ENCODE results near the gene ATP6V0B.

DNA sequence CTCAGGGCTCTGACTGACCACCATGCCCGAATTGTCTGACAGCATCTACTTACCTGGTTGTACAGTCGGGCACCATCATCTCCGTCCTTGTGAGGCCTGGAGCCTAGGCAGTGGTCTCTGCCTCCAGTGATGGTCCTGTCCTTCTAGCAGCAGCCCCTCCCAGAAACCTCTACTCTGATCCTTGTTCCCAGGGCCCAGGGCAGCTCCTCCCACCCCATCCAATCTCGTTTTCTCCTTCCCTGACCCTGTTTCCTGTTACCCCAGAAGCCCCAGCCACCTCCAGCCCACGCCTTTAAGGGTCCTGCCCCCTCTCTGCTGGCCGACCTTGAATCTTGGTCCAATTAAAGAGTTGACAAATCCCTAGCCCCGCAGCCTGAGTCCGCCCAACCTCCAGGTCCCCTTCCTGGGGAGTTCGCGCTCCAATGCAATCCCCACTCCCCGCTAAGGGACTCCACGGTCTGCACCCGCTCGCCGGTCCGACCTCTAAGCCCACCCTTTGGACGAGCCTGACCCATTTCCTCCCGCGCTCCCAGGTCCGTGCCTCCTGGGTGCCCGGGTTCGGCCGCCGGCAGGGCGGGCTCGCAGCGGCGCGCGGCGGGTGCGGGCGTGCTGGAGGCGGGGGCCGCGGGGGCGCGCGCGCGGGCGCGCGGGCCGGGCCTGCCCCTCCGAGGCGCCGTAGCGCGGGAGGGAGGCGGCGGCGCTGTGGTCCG lies 3.9 kb downstream of the ATP6V0B start, which contains the start of gene B4GALT2:
- TF ChIP-seq, protein P1, sequence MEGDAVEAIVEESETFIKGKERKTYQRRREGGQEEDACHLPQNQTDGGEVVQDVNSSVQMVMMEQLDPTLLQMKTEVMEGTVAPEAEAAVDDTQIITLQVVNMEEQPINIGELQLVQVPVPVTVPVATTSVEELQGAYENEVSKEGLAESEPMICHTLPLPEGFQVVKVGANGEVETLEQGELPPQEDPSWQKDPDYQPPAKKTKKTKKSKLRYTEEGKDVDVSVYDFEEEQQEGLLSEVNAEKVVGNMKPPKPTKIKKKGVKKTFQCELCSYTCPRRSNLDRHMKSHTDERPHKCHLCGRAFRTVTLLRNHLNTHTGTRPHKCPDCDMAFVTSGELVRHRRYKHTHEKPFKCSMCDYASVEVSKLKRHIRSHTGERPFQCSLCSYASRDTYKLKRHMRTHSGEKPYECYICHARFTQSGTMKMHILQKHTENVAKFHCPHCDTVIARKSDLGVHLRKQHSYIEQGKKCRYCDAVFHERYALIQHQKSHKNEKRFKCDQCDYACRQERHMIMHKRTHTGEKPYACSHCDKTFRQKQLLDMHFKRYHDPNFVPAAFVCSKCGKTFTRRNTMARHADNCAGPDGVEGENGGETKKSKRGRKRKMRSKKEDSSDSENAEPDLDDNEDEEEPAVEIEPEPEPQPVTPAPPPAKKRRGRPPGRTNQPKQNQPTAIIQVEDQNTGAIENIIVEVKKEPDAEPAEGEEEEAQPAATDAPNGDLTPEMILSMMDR (IDR thresholded peaks at IDR 0.05): no peak
- TF ChIP-seq POLR2A (IDR thresholded peaks at IDR 0.05): no peak

Measured in testis (tissue), 2 donors.